OCI-LY3 (cell line): ENCODE results near the gene PYCR2.

Experiments used
- H2AFZ ChIP-seq: fragments of 200-600, 300-600 bp; shearing (Covaris generic); 2 replicates; pipeline ENCODE4 v1.6.0; 2014; ENCODE audit warnings: antibody characterized with exemption, low read depth, low read length
- H3K27ac ChIP-seq: fragments of 200-600, 300-600 bp; sonication (generic); 2 replicates; pipeline ENCODE4 v1.5.1; 2014; ENCODE audit warnings: mild to moderate bottlenecking, low read length, moderate library complexity, mixed read lengths
- H3K27me3 ChIP-seq: fragments of 200-600, 300-600 bp; sonication (generic); 2 replicates; pipeline ENCODE4 v1.6.1; 2014; ENCODE audit warnings: low read depth, low read length, mixed read lengths
- H3K36me3 ChIP-seq: fragments of 200-600, 300-600 bp; sonication (generic); replicated peaks from 2 replicates; pipeline ENCODE3; 2014; ENCODE audit warnings: low read depth, low read length, mixed read lengths
- H3K4me1 ChIP-seq: fragments of 300-600, 200-600 bp; sonication (generic); 2 replicates; pipeline ENCODE4 v1.6.1; 2014; ENCODE audit warnings: low read length, mixed read lengths
- H3K4me2 ChIP-seq: fragments of 200-600, 300-600 bp; sonication (generic); 2 replicates; pipeline ENCODE4 v1.6.1; 2014; ENCODE audit warnings: low read length, mixed read lengths
- H3K4me3 ChIP-seq: fragments of 300-600, 200-600 bp; sonication (generic); 2 replicates; pipeline ENCODE4 v1.5.1; 2014; ENCODE audit warnings: antibody characterized with exemption, mild to moderate bottlenecking, low read length, moderate library complexity
- H3K79me2 ChIP-seq: fragments of 300-600, 200-600 bp; shearing (Covaris generic); 2 replicates; pipeline ENCODE4 v1.6.1; 2014; ENCODE audit warnings: mild to moderate bottlenecking, low read length, mixed read lengths
- H3K9ac ChIP-seq: fragments of 300-600, 200-600 bp; shearing (Covaris generic); 2 replicates; pipeline ENCODE4 v1.6.0; 2014; ENCODE audit warnings: mild to moderate bottlenecking, low read length, moderate library complexity
- H3K9me3 ChIP-seq: fragments of 200-600, 300-600 bp; shearing (Covaris generic); 2 replicates; pipeline ENCODE4 v1.6.1; 2014; ENCODE audit warnings: low read length, mixed read lengths; ENCODE audit not compliant: insufficient read depth
- H4K20me1 ChIP-seq: fragments of 200-600, 300-600 bp; sonication (generic); 2 replicates; pipeline ENCODE4 v1.6.1; 2016; ENCODE audit warnings: low read length, mixed read lengths; ENCODE audit not compliant: insufficient read depth
- EZH2phosphoT487 ChIP-seq: fragments of 200-600 bp; shearing (Covaris generic); IDR thresholded peaks from 2 replicates; pipeline ENCODE4 v1.6.1; 2018; ENCODE audit warnings: antibody characterized with exemption, mixed run types, low read depth
- TF ChIP-seq, protein P1 (sequence below): fragments of 200-600, 300-600 bp; sonication (generic); IDR thresholded peaks from 2 replicates; pipeline ENCODE4 v1.5.1; 2014; ENCODE audit warnings: antibody characterized with exemption, low read length, low read depth

Gene PYCR2

DNA sequence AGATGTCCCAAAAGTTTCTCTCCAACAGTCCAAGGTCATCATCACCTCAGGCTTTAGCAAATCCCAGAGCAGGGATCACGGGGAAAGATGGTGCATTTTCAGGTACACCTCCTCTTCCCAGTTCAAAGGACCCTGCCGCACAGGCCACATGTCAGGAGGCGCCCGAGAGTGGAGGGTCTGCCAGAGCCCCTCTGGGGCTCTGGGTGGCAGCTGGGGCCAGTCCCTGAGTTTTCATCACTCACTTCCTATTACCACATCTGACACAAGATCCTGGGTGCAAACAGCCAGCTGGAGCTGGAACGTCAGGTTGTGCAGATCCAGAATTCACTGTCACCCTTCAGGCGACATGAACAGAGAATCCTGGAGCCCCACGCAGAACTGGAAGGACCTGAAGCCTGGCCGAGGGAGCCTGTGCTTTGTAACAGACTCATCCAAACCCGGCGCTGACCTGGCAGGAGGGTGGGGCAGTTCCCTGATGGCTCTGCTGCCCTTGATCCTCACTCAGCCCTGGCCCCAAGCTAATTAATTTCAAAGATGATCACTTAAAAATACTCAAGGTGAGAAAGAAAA lies 50.7 kb downstream of the PYCR2 start:
- Histone ChIP-seq H3K4me2 (no peak overlapping the region), H3K9ac (no peak overlapping the region), H3K4me3 (no peak overlapping the region), H3K9me3 (no peaks in the 10 kb centered on the region), H3K27ac (no peak overlapping the region), H2AFZ (no peak overlapping the region), H3K36me3 (peaks cover 29% of the 10 kb centered on the region), H4K20me1 (no peaks in the 10 kb centered on the region), H3K79me2 (no peaks in the 10 kb centered on the region), H3K4me1 (no peaks in the 10 kb centered on the region), H3K27me3 (no peaks in the 10 kb centered on the region)
- no peak for TF ChIP-seq EZH2phosphoT487
- TF ChIP-seq, protein P1, sequence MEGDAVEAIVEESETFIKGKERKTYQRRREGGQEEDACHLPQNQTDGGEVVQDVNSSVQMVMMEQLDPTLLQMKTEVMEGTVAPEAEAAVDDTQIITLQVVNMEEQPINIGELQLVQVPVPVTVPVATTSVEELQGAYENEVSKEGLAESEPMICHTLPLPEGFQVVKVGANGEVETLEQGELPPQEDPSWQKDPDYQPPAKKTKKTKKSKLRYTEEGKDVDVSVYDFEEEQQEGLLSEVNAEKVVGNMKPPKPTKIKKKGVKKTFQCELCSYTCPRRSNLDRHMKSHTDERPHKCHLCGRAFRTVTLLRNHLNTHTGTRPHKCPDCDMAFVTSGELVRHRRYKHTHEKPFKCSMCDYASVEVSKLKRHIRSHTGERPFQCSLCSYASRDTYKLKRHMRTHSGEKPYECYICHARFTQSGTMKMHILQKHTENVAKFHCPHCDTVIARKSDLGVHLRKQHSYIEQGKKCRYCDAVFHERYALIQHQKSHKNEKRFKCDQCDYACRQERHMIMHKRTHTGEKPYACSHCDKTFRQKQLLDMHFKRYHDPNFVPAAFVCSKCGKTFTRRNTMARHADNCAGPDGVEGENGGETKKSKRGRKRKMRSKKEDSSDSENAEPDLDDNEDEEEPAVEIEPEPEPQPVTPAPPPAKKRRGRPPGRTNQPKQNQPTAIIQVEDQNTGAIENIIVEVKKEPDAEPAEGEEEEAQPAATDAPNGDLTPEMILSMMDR = no peak

GRCh38 chr1:225872075-225872430 lies 52.0 kb downstream of the PYCR2 start:
- Histone ChIP-seq H3K4me2 (no peak overlapping the region), H2AFZ (no peak overlapping the region), H3K9ac (no peak overlapping the region), H3K9me3 (no peaks in the 10 kb centered on the region), H3K27me3 (no peaks in the 10 kb centered on the region), H4K20me1 (no peaks in the 10 kb centered on the region), H3K27ac (no peak overlapping the region), H3K4me1 (no peaks in the 10 kb centered on the region), H3K36me3 (peaks cover 26% of the 10 kb centered on the region), H3K4me3 (no peak overlapping the region), H3K79me2 (no peaks in the 10 kb centered on the region)
- TF ChIP-seq, protein P1 = no peak
- no peak for TF ChIP-seq EZH2phosphoT487

GRCh38 chr1:225871359-225872074 lies 52.5 kb downstream of the PYCR2 start:
- TF ChIP-seq, protein P1 = no peak
- no peak for TF ChIP-seq EZH2phosphoT487
- H3K79me2 ChIP-seq = no peaks in the 10 kb centered on the region
- no peak overlapping the region for H3K9ac ChIP-seq
- no peaks in the 10 kb centered on the region for H3K27me3 ChIP-seq
- H3K4me2 ChIP-seq = no peak overlapping the region
- H3K9me3 ChIP-seq = no peaks in the 10 kb centered on the region
- peaks cover under 1% of the 10 kb centered on the region; the same call in 1 of the 2 replicates for H3K4me1 ChIP-seq
- H2AFZ ChIP-seq = no peak overlapping the region
- H3K27ac ChIP-seq = no peak overlapping the region
- no peaks in the 10 kb centered on the region for H4K20me1 ChIP-seq
- peaks cover 24% of the 10 kb centered on the region for H3K36me3 ChIP-seq
- no peak overlapping the region for H3K4me3 ChIP-seq

DNA sequence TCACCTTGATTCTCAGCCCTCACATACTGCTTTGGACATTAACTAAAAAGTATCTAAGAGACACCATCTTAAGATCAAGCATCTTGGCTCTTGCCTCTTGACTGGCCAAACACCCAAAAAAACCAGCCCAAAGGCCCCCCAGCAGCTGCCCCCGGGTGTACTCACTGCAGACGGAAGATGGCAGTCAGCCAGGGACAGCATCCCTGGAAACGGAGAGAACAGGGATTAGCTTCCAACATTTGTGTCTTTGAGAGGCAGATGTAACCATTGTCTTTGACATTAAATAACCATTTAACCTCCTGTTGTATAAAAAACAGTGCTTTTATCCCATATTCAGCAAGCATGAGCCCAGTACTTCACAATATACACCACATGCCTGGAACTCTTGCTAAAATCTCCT lies 53.1 kb downstream of the PYCR2 start:
- H4K20me1 ChIP-seq = no peaks in the 10 kb centered on the region
- no peak overlapping the region for H3K27ac ChIP-seq
- TF ChIP-seq, protein P1 = no peak
- TF ChIP-seq EZH2phosphoT487 = no peak
- no peaks in the 10 kb centered on the region for H3K79me2 ChIP-seq
- no peaks in the 10 kb centered on the region for H3K27me3 ChIP-seq
- H3K4me1 ChIP-seq = peaks cover 7% of the 10 kb centered on the region
- no peak overlapping the region for H3K4me3 ChIP-seq
- H3K36me3 ChIP-seq = peaks cover 25% of the 10 kb centered on the region
- H2AFZ ChIP-seq = no peak overlapping the region
- H3K9me3 ChIP-seq = no peaks in the 10 kb centered on the region
- H3K9ac ChIP-seq = no peak overlapping the region
- no peak overlapping the region for H3K4me2 ChIP-seq
